Measurements from ENCODE around the gene ARHGEF4.

Gene ARHGEF4

DNA sequence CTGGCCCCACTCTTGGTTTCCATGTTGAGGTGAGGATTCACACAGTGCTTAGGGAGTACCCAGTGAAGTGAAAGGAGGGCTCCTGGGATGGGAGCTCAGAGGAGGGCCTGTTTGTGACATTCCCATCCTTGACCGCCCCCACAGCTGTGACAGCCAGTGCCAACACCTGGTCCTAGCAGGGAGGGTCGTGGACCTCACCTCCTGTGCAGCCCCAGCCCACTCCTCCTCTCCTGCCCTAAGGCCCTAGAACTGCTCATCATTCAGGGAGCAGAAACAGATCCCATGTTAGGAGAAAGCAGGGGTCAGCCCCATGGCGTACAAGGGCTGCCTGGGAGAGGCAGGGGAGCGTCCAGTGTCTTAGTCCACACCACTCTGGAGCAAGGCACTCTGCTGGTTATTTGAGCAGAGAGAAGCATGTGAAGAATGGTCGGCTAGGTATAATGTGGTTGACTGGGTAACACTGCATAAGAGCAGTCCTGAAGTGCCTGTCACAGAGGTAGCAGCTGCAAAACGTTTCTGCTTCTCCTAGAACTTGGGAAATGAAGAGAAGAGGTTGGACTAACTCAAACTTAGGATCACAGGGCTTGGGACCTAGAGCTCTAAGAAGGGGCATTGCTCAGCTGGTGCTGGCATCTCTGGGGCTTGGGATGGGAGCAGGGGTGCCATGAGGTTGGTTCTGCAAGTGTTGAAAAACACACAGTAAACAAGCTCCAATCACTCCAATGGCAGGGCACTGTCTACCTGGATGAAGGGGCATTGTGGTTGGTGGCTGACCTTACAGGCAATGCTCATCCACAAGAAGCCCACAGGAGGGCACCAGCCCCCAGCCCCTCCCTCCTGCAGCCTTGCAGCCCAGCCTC is 200.9 kb downstream of the ARHGEF4 start:
- DNase-seq: no peak
- in situ Hi-C loops (cut with HindIII; ENCODE audit: low pct_ligation_motif_present, low pct_unique_long_range_greater_than_20kb, low sequenced_read_pairs): no loop called here

DNA sequence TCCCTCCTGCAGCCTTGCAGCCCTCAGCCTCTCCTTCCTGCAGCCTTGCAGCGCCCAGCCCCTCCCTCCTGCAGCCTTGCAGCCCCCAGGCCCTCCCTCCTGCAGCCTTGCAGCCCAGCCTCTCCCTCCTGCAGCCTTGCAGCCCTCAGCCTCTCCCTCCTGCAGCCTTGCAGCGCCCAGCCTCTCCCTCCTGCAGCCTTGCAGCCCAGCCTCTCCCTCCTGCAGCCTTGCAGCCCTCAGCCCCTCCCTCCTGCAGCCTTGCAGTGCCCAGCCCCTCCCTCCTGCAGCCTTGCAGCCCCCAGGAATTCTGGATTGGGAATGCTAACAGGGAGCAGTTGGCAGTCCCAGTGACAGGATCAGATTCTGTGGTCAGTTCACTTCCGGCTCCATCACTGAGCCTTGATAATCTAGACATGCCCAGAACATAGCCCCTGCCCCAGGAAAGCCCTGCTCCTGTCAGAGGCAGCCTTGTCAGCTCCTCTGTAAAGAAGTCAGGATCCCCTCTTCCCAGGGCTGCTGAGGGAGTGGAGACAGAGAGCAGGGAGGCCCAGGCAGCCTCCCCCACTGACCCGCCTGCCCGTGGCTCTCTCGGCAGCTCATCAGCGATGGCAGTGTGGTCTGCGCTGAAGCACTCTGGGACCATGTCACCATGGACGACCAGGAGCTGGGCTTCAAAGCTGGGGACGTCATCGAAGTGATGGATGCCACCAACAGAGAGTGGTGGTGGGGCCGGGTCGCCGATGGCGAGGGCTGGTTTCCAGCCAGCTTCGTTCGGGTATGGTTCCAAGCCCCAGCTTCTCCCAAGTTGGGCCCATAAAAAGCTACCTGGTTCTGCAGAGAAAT is 201.8 kb downstream of the ARHGEF4 start:
- in situ Hi-C loops (cut with HindIII; ENCODE audit: low pct_ligation_motif_present, low pct_unique_long_range_greater_than_20kb, low sequenced_read_pairs): no loop called here
- DNase-seq: no peak

DNA sequence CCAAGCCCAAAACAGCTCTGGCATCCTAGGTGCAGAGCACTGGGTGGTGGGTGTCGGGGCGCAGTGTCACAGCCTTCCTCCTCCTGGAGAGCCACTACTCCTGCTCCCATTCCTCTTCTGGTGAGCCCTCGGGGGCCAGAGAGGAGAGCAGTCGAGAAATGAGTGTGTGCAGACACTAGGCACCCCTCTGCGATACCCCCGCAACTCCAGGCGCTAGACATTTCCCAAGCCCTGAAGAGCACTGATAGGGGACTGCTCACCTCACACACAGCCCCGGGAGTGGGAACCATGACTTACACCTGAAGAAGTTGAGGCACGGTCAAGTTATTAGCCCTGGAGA is 202.4 kb downstream of the ARHGEF4 start:
- in situ Hi-C loops (cut with HindIII; ENCODE audit: low pct_ligation_motif_present, low pct_unique_long_range_greater_than_20kb, low sequenced_read_pairs): no loop called here
- no peak for DNase-seq

DNA sequence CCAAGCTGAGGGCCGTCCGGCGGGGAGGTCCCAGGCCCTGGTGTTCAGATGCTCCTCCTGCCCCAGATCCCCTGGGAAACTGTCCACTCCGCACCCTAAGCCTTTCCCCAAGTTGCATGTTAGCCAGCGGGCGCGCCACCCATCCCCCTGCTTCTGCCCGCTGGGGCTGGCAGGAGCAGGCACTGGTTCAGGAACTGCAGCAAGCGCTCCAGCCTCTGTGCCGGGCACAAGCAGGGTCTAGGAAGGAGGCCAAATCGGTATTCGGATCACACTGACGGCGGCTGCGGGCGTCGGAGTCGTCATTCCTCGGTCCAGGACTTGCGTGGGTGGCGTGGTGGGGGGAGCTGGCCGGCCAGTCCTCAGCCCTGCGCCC is 202.8 kb downstream of the ARHGEF4 start:
- DNase-seq: no peak
- in situ Hi-C loops (cut with HindIII; ENCODE audit: low pct_ligation_motif_present, low pct_unique_long_range_greater_than_20kb, low sequenced_read_pairs): no loop called here

DNA sequence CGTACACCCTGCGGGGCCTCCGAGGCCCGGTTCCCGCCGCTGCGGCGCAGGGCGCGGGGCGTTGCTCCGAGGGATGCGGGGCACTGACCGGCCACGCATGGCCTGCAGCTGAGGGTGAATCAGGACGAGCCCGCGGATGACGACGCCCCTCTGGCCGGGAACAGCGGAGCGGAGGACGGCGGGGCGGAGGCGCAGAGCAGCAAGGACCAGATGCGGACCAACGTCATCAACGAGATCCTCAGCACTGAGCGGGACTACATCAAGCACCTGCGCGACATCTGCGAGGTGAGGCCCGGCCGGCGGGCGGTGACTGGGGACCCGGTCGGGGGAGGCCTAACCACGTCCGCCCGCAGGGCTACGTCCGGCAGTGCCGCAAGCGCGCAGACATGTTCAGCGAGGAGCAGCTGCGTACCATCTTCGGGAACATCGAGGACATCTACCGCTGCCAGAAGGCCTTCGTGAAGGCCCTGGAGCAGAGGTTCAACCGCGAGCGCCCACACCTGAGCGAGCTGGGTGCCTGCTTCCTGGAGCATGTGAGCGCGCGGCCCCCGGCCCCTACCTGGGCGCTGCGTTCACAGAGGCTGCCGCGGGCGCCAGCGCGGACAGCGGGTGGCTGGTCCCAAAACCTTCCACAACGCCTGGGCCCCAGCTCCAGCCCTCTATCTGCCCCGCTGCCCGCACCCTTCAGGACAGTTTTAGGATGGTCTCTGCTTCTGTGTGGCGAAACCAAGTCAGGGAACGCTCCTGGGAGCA is 203.4 kb downstream of the ARHGEF4 start:
- no peak for DNase-seq

DNA sequence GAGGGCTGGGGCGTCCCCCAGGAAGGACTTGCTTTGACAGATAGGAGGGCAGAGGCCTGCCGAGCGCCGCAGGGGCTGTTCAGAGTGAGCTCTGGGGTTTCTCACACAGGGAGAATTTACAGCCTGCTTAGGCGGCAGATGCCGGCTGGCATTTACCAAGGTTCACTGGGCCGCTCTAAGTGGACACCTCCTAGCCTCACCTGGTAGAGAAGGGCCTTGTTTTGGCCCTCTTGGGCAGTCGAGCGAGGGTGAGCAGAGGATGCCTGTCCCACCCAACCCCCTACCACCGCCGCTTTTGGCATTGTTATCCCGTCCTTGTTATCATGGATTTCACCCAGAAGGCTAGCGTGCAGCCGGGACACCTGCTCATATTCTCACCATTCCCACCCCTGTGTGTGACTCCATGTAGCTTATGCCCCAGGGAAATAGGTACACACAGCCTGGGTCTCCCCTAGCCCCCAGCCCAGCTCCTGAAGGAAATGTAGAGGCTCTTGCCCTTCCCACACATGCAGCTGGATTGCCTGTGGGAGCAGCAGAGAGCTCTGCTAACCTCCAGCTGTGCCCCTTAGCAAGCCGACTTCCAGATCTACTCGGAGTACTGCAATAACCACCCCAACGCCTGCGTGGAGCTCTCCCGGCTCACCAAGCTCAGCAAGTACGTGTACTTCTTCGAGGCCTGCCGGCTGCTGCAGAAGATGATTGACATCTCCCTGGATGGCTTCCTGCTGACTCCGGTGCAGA is 204.1 kb downstream of the ARHGEF4 start:
- in situ Hi-C loops (cut with HindIII; ENCODE audit: low pct_ligation_motif_present, low pct_unique_long_range_greater_than_20kb, low sequenced_read_pairs): no loop called here
- no peak for DNase-seq

More for the DNA sequence above, 203.4 kb downstream of the ARHGEF4 start:
- in situ Hi-C loops (cut with HindIII; ENCODE audit: low pct_ligation_motif_present, low pct_unique_long_range_greater_than_20kb, low sequenced_read_pairs): no loop called here

DNA sequence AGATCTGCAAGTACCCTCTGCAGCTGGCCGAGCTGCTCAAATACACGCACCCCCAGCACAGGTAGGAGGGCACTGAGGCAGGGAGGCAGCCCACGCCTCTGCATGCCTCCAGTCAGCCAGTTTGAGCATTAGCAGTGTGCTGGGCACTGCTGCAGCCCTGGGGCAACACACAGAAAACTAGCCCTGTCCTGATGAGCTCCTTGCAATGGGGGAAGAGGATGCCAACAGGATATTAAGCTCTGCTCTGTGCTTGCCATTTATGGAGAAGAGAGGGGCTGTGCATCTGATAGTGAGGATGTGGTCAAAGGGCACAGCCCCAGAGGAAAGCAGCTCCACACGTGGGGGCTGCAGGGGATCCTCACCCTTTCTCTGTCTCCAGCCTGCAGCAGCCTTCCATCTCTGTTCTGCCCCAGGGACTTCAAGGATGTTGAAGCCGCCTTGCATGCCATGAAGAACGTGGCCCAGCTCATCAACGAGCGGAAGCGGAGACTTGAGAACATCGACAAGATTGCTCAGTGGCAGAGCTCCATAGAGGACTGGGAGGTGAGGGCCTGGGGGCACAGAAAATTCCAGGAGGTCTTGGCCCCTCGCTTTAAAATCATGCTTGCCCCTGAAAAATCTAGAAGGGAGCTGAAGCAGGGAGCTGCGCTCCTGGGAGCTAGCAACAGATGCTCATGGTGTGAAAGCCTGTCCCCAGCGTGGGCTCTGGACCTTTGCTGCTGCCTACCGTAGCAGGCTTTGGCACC is 204.9 kb downstream of the ARHGEF4 start:
- DNase-seq: no peak

DNA sequence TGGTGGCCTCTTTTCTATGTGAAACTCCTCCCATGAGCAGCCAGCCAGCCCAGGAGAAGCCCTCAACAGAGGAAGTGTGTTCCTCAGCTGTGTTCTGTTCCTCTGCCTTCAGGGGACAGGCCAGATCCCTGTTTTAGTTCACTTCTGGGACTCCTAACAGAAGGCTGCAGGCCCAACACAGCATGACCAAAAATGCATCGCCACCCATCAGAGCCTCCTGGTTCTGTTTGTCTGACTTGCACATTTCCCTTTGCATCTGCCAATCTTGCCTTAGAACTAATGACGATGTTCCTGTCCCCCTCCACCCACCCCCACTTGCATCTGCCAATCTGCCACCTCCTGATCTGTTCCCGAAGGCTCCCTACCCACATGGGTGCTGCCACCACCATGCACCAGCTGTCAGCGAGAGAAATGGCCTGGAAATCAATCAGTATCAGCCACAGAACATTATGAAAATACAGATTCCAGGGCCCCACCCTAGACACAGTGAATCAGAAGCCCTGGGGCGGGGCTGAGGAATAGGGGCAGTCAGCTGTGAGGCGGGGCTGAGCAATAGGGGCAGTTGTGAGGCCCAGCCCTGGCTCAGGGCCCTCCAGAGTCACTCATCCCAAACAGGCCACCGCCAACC is 205.5 kb downstream of the ARHGEF4 start:
- in situ Hi-C loops (cut with HindIII; ENCODE audit: low pct_ligation_motif_present, low pct_unique_long_range_greater_than_20kb, low sequenced_read_pairs): no loop called here
- DNase-seq: no peak

More for the DNA sequence above, 204.9 kb downstream of the ARHGEF4 start:
- in situ Hi-C loops (cut with HindIII; ENCODE audit: low pct_ligation_motif_present, low pct_unique_long_range_greater_than_20kb, low sequenced_read_pairs): no loop called here

DNA sequence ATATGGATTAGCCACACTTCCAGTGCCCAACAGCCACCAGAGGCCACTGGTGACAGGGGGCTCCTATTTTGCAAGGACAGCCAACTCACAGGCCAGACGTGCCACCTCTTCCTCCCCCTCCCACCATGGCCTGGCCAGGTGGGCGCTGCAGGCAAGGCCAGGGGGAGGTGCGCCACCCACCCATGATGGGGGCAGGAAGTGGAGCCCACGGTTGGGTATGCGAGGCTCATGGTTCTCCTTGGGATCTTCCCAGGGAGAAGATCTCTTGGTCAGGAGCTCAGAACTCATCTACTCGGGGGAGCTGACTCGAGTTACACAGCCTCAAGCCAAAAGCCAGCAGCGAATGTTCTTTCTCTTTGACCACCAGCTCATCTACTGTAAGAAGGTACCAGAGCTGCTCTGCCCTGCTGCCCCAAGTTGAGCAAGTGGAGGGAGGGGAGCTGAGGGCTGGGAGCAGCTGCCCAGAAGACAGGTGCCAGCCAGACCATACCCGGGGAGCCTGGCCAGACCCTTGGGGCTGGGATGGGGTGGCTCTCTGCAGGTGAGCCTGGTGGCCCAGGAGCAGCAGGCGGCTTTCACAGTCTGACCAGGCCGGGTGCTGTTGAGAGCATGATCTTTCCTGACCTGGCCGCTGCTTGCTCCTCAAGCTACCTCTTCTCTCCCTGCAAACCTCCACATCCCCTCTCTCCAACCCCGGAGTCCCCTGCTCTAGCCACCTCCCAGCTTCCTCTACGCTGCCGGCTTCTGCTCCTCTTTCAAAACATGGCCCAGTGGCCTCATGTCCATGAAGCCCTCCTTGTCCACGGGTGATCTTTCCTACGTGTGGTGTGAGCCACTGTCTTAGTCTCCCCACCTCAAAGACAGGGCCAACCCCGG is 206.7 kb downstream of the ARHGEF4 start:
- in situ Hi-C loops (cut with HindIII; ENCODE audit: low pct_ligation_motif_present, low pct_unique_long_range_greater_than_20kb, low sequenced_read_pairs): no loop called here
- DNase-seq: no peak

DNA sequence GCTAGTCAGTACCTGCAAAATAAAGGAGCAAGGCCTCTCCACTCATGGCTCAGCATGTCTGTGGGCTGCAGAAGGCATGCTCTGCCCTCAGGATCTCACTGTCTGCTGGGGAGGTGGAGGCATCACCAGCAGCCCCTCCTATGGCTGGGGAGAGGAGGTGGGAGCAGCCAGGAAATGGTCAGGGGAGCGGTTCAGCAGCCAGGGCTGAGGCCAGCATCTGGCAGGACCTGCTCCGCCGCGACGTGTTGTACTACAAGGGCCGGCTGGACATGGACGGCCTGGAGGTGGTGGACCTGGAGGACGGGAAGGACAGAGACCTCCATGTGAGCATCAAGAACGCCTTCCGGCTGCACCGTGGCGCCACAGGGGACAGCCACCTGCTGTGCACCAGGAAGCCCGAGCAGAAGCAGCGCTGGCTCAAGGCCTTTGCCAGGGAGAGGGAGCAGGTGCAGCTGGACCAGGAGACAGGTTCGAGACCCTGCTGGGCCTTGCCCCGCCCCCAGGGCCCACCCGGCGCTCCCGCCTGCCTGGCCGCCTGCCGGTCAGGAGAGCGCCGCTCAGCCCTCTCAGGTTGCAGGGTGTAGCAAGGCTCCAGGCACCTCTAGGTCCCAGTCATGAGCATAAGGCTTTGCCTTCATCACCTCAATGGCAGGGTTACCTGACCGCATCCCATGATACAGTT is 207.5 kb downstream of the ARHGEF4 start:
- no peak for DNase-seq
- in situ Hi-C loops (cut with HindIII; ENCODE audit: low pct_ligation_motif_present, low pct_unique_long_range_greater_than_20kb, low sequenced_read_pairs): no loop called here

DNA sequence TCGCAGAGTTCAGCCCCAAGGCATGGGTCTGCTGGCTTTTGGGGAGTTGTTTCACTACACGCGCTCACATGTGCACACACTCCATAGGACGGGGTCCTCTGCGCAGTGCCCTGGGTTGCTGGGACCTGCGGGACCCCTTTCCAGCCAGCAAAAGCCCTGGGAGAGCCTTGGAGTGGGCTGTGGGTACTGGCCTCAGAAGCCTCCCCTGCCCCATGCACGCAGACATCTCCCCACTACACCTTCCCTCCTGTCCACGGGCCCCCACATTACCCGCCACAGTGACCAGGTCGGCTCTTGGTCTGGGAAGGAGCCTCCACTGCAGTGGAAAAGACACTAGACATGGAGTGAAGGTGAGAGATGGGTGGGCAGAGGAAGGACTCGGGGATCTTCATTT is 208.0 kb downstream of the ARHGEF4 start:
- in situ Hi-C loops (cut with HindIII; ENCODE audit: low pct_ligation_motif_present, low pct_unique_long_range_greater_than_20kb, low sequenced_read_pairs): no loop called here

DNA sequence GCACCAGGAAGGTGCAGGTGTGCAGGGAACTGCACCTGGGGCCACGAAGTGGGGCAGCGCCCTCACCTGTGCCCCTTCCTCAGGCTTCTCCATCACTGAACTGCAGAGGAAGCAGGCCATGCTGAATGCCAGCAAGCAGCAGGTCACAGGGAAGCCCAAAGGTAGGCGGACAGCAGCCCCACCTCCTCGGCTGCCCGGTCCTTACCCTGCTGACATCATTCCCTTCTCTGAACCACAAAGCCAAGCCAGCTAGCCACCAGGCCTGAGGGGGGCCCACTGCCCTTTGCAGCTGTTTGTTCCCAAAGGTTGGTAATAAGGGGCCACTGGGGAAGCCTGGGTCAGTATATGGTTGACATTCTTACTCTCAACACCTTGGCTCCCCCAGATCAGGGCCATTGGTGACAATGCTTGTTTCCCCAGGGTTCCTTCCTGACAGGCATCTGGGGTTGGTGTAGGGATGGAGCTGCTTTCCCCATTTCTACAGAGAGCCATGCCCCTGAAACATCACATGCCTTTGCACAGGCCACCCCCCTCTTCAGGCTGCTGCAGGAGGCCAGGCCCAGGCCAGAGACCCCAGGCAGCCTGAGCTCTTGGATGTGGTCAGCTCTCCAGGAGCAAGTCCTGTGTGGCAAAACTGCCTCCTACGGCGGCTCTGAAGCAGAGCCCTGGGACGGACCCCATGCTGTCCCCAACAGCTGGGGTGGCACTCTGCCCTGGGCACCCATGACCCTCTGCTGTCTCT is 208.7 kb downstream of the ARHGEF4 start:
- in situ Hi-C loops (cut with HindIII; ENCODE audit: low pct_ligation_motif_present, low pct_unique_long_range_greater_than_20kb, low sequenced_read_pairs): no loop called here
- no peak for DNase-seq

More for the DNA sequence above, 208.0 kb downstream of the ARHGEF4 start:
- no peak for DNase-seq

DNA sequence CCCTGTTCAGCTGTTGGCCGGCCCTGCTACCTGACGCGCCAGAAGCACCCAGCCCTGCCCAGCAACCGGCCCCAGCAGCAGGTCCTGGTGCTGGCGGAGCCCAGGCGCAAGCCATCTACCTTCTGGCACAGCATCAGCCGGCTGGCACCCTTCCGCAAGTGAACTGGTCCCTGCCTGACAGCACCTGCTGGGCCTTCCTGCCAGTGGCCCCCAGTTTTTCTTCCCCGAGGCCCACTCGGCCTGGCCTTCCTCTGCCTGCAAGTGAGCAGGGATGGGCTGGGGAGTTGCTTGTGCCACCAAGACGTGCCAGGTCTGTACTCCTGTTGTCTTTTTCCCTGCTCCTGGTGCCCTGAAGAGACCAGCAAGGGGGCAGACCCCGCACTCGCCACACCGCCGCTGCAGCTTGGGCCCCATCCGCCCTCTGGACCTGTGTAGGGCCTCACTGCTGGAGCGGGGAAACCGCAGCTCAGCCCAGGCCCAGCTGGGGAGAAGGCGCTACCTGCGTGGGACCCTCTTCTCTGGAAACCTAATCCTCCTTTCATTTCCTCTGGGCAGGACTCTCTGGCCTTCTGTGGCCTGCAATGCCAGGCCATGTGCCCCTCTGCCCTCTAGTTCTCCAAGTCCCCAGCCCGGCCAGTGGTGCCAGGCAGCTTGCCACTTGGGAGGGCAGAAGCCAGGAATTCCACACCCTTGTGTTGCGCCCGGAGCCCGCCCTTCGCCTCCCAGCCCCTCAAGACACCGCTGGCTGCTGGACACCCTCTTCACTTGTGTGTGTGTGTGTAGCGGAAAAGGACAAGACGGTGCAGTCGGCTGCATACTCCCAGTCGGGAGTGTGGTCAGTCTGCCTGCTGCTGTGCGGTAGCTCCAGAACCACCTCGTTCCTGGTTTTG is 209.6 kb downstream of the ARHGEF4 start:
- no peak for DNase-seq
- in situ Hi-C loops (cut with HindIII; ENCODE audit: low pct_ligation_motif_present, low pct_unique_long_range_greater_than_20kb, low sequenced_read_pairs): no loop called here

DNA sequence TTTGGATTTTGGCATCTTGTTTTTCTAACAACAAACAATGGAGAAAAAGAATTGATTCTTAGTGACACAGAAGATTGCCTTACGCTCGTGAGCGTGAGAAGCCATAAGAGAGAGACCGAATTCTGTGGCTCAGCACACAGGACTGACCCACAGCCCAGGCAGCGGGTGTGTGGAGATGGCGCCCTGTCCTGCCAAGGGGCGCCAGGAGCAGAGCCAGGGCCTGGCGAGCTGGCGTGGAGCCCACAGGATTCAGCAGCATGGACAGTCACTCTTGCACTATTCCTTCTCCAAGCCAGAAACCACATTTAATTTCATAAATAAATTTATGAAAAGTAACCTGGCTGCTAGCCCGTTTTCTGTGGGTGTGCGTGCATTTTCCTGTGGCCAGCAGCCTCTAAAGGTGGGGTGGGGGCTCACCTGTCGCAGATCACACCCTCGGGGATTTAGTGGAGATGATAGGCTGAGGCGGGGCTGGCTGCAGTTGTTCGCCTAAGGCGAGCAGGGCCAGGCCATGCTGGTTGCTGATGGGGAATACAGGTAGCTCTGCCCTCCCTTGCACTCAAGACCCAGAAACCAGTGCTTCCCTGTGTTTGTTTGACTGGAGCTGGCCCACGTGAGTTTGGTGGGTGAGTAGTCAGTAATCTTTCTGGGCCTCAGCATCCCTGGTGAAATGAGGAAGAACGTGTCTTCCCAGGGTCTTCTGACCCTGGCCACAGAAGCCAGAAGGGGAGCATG is 210.4 kb downstream of the ARHGEF4 start:
- in situ Hi-C loops (cut with HindIII; ENCODE audit: low pct_ligation_motif_present, low pct_unique_long_range_greater_than_20kb, low sequenced_read_pairs): no loop called here
- no peak for DNase-seq
